ENCODE measurements around the gene CIB4.

Gene CIB4

DNA sequence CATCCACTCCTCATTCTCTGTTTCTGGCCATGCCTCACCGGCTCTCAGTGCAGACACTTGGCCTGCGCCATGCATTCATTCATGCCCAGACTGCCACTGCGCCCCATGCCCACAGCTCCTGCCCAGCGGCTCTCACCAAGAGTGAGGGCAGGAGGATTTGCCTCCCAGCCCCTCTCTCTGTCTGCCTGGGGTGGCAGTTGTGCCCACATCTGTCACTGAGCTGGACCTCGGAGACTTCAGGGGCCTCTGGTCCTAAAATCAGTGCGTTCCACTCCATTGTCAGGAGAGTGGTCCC, 75.1 kb downstream of the CIB4 start:
- H2AFZ ChIP-seq (ENCODE audit: low read length): no peak overlapping the region
- H3K9ac ChIP-seq (ENCODE audit: low read depth, low read length, poor library complexity): no peak overlapping the region
- H3K4me1 ChIP-seq (ENCODE audit: control insufficient read depth in 2 of 2, insufficient read depth in 1 of 2, low read depth in 1 of 2, low read length in 2 of 2): peaks cover 0 to 3% of the 10 kb centered on the region in 2 donors
- DNase-seq (ENCODE audit: low spot score): no peak
- no peak overlapping the region for H3K27ac ChIP-seq (replicated peaks; ENCODE audit: low read length)
- H2BK12ac ChIP-seq (ENCODE audit: low read length): no peak overlapping the region
- H3K4me2 ChIP-seq (ENCODE audit: insufficient read depth, low read length, poor library complexity, severe bottlenecking): no peak overlapping the region
- H2AK5ac ChIP-seq (ENCODE audit: low read depth, low read length): no peak overlapping the region
- no peak overlapping the region for H2BK120ac ChIP-seq (ENCODE audit: low read depth, low read length)
- H4K8ac ChIP-seq (ENCODE audit: low read depth, low read length): no peak overlapping the region
- H3K4me3 ChIP-seq (ENCODE audit: low read length in 2 of 2): no peak overlapping the region
- H2BK5ac ChIP-seq (ENCODE audit: low read length): no peak overlapping the region
- H4K91ac ChIP-seq (ENCODE audit: low read depth, low read length, poor library complexity): no peak overlapping the region
- no CpG with 5 or more reads among the region's 6 CpGs for WGBS, 2 donors (ENCODE audit: extremely low coverage in 2 of 2, insufficient read length in 2 of 2, insufficient replicate concordance in 1 of 2)
- H3K27me3 ChIP-seq (ENCODE audit: control insufficient read depth in 3 of 3, insufficient read depth in 3 of 3, low read depth in 1 of 3, low read length in 3 of 3): peaks cover 0 to 56% (median 0%) of the 10 kb centered on the region in 3 experiments
- no peak overlapping the region for H3K4ac ChIP-seq (ENCODE audit: low read length)
- no peak overlapping the region for H3K14ac ChIP-seq (ENCODE audit: low read length)
- no peak overlapping the region for H3K23ac ChIP-seq (ENCODE audit: low read depth, low read length, poor library complexity)
- no peaks in the 10 kb centered on the region for H3K36me3 ChIP-seq (replicated peaks in 1 of 2; ENCODE audit: control insufficient read depth in 2 of 2, insufficient read depth in 2 of 2, low read length in 2 of 2)
- H3K18ac ChIP-seq (ENCODE audit: low read length): peak overlapping the region; percentile 23
- H3K79me1 ChIP-seq (ENCODE audit: low read depth, low read length): no peaks in the 10 kb centered on the region
- H2BK15ac ChIP-seq (ENCODE audit: low read length): no peak overlapping the region
- no peaks in the 10 kb centered on the region for H3K9me3 ChIP-seq (replicated peaks in 1 of 2; ENCODE audit: control insufficient read depth in 2 of 2, insufficient read depth in 1 of 2, low read depth in 1 of 2, low read length in 2 of 2)

- Histone ChIP-seq H3K27ac (replicated peaks; ENCODE audit: low read length) (no peak overlapping the region), H2BK12ac (ENCODE audit: low read length) (no peak overlapping the region), H2AFZ (ENCODE audit: low read length) (no peak overlapping the region), H4K91ac (ENCODE audit: low read depth, low read length, poor library complexity) (no peak overlapping the region), H3K18ac (ENCODE audit: low read length) (no peak overlapping the region), H3K27me3 (ENCODE audit: control insufficient read depth in 3 of 3, insufficient read depth in 3 of 3, low read depth in 1 of 3, low read length in 3 of 3) (peaks cover 0 to 57% (median 0%) of the 10 kb centered on the region in 3 experiments), H3K4me2 (ENCODE audit: insufficient read depth, low read length, poor library complexity, severe bottlenecking) (no peak overlapping the region), H2AK5ac (ENCODE audit: low read depth, low read length) (no peak overlapping the region), H3K4ac (ENCODE audit: low read length) (no peak overlapping the region), H3K9me3 (replicated peaks in 1 of 2; ENCODE audit: control insufficient read depth in 2 of 2, insufficient read depth in 1 of 2, low read depth in 1 of 2, low read length in 2 of 2) (no peaks in the 10 kb centered on the region), H2BK5ac (ENCODE audit: low read length) (no peak overlapping the region), H2BK120ac (ENCODE audit: low read depth, low read length) (no peak overlapping the region), H4K8ac (ENCODE audit: low read depth, low read length) (no peak overlapping the region), H3K79me1 (ENCODE audit: low read depth, low read length) (no peaks in the 10 kb centered on the region), H2BK15ac (ENCODE audit: low read length) (no peak overlapping the region), H3K4me1 (ENCODE audit: control insufficient read depth in 2 of 2, insufficient read depth in 1 of 2, low read depth in 1 of 2, low read length in 2 of 2) (peaks cover under 1 to 5% of the 10 kb centered on the region in 2 donors), H3K9ac (ENCODE audit: low read depth, low read length, poor library complexity) (no peak overlapping the region), H3K14ac (ENCODE audit: low read length) (no peak overlapping the region), H3K36me3 (replicated peaks in 1 of 2; ENCODE audit: control insufficient read depth in 2 of 2, insufficient read depth in 2 of 2, low read length in 2 of 2) (no peaks in the 10 kb centered on the region), H3K4me3 (ENCODE audit: low read length in 2 of 2) (no peak overlapping the region), H3K23ac (ENCODE audit: low read depth, low read length, poor library complexity) (no peak overlapping the region)
- no CpG with 5 or more reads among the region's 3 CpGs for WGBS, 2 donors (ENCODE audit: extremely low coverage in 2 of 2, insufficient read length in 2 of 2, insufficient replicate concordance in 1 of 2)
- DNase-seq (ENCODE audit: low spot score): no peak
Observed at GRCh38 chr2:26564121-26564644, 77.0 kb downstream of the CIB4 start.

DNA sequence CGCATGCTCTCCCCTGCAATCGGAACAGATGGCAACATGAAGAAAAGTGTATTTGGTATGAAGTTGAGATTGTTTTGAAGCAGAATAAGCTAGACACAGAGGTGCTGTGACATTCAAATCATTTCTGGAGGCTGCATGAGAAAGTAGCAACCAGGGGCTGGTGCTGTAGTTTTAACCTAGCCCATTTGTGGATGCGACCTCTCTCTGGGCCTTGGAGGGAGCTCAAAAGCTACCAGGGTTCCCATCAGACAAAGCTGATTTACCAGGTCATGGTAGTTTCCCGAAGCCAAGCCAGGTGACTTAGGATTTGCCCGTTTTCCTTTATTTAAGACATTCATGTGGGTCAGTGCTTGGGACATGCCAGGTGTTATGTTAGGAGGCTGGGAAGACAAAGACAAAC, 77.5 kb downstream of the CIB4 start:
- Histone ChIP-seq H3K27me3 (ENCODE audit: control insufficient read depth in 3 of 3, insufficient read depth in 3 of 3, low read depth in 1 of 3, low read length in 3 of 3) (peaks cover 0 to 61% (median 0%) of the 10 kb centered on the region in 3 experiments), H4K8ac (ENCODE audit: low read depth, low read length) (no peak overlapping the region)

GRCh38 chr2:26562811-26563645, 78.1 kb downstream of the CIB4 start:
- H3K4me2 ChIP-seq (ENCODE audit: insufficient read depth, low read length, poor library complexity, severe bottlenecking): no peak overlapping the region
- H3K9ac ChIP-seq (ENCODE audit: low read depth, low read length, poor library complexity): no peak overlapping the region
- peaks cover 11 to 14% of the 10 kb centered on the region in 2 donors for H3K4me1 ChIP-seq (ENCODE audit: control insufficient read depth in 2 of 2, insufficient read depth in 1 of 2, low read depth in 1 of 2, low read length in 2 of 2)
- DNase-seq (ENCODE audit: low spot score): no peak
- H2AFZ ChIP-seq (ENCODE audit: low read length): no peak overlapping the region
- H3K4me3 ChIP-seq (ENCODE audit: low read length in 2 of 2): no peak overlapping the region
- H3K79me1 ChIP-seq (ENCODE audit: low read depth, low read length): no peaks in the 10 kb centered on the region
- no peak overlapping the region for H2BK120ac ChIP-seq (ENCODE audit: low read depth, low read length)
- no peak overlapping the region for H3K27ac ChIP-seq (replicated peaks; ENCODE audit: low read length)
- no peak overlapping the region for H4K8ac ChIP-seq (ENCODE audit: low read depth, low read length)
- H3K27me3 ChIP-seq (ENCODE audit: control insufficient read depth in 3 of 3, insufficient read depth in 3 of 3, low read depth in 1 of 3, low read length in 3 of 3): peaks cover 0 to 62% (median 0%) of the 10 kb centered on the region in 3 experiments
- no peaks in the 10 kb centered on the region for H3K36me3 ChIP-seq (replicated peaks in 1 of 2; ENCODE audit: control insufficient read depth in 2 of 2, insufficient read depth in 2 of 2, low read length in 2 of 2)
- peak overlapping the region; percentile 45 for H2BK15ac ChIP-seq (ENCODE audit: low read length)
- H3K9me3 ChIP-seq (replicated peaks in 1 of 2; ENCODE audit: control insufficient read depth in 2 of 2, insufficient read depth in 1 of 2, low read depth in 1 of 2, low read length in 2 of 2): no peaks in the 10 kb centered on the region
- H2BK5ac ChIP-seq (ENCODE audit: low read length): no peak overlapping the region
- H3K23ac ChIP-seq (ENCODE audit: low read depth, low read length, poor library complexity): no peak overlapping the region
- no peak overlapping the region for H4K91ac ChIP-seq (ENCODE audit: low read depth, low read length, poor library complexity)
- no peak overlapping the region for H2BK12ac ChIP-seq (ENCODE audit: low read length)
- WGBS, 2 donors (ENCODE audit: extremely low coverage in 2 of 2, insufficient read length in 2 of 2, insufficient replicate concordance in 1 of 2): no CpG with 5 or more reads among the region's 28 CpGs
- no peak overlapping the region for H2AK5ac ChIP-seq (ENCODE audit: low read depth, low read length)
- no peak overlapping the region for H3K14ac ChIP-seq (ENCODE audit: low read length)
- no peak overlapping the region for H3K18ac ChIP-seq (ENCODE audit: low read length)
- no peak overlapping the region for H3K4ac ChIP-seq (ENCODE audit: low read length)

More for the DNA sequence above, 77.5 kb downstream of the CIB4 start:
- no peak overlapping the region for H4K91ac ChIP-seq (ENCODE audit: low read depth, low read length, poor library complexity)
- H3K18ac ChIP-seq (ENCODE audit: low read length): no peak overlapping the region
- H3K27ac ChIP-seq (replicated peaks; ENCODE audit: low read length): no peak overlapping the region
- WGBS, 2 donors (ENCODE audit: extremely low coverage in 2 of 2, insufficient read length in 2 of 2, insufficient replicate concordance in 1 of 2): no CpG with 5 or more reads among the region's 5 CpGs
- no peak for DNase-seq (ENCODE audit: low spot score)
- H3K23ac ChIP-seq (ENCODE audit: low read depth, low read length, poor library complexity): no peak overlapping the region
- H2BK5ac ChIP-seq (ENCODE audit: low read length): no peak overlapping the region
- H3K9ac ChIP-seq (ENCODE audit: low read depth, low read length, poor library complexity): no peak overlapping the region
- H3K9me3 ChIP-seq (replicated peaks in 1 of 2; ENCODE audit: control insufficient read depth in 2 of 2, insufficient read depth in 1 of 2, low read depth in 1 of 2, low read length in 2 of 2): no peaks in the 10 kb centered on the region
- no peak overlapping the region for H3K4ac ChIP-seq (ENCODE audit: low read length)
- H2AK5ac ChIP-seq (ENCODE audit: low read depth, low read length): no peak overlapping the region
- H2BK15ac ChIP-seq (ENCODE audit: low read length): no peak overlapping the region
- no peak overlapping the region for H2AFZ ChIP-seq (ENCODE audit: low read length)
- H3K79me1 ChIP-seq (ENCODE audit: low read depth, low read length): no peaks in the 10 kb centered on the region
- H3K4me1 ChIP-seq (ENCODE audit: control insufficient read depth in 2 of 2, insufficient read depth in 1 of 2, low read depth in 1 of 2, low read length in 2 of 2): peaks cover 5 to 9% of the 10 kb centered on the region in 2 donors
- no peak overlapping the region for H3K4me2 ChIP-seq (ENCODE audit: insufficient read depth, low read length, poor library complexity, severe bottlenecking)
- no peaks in the 10 kb centered on the region for H3K36me3 ChIP-seq (replicated peaks in 1 of 2; ENCODE audit: control insufficient read depth in 2 of 2, insufficient read depth in 2 of 2, low read length in 2 of 2)
- no peak overlapping the region for H3K4me3 ChIP-seq (ENCODE audit: low read length in 2 of 2)
- H3K14ac ChIP-seq (ENCODE audit: low read length): no peak overlapping the region
- no peak overlapping the region for H2BK12ac ChIP-seq (ENCODE audit: low read length)
- no peak overlapping the region for H2BK120ac ChIP-seq (ENCODE audit: low read depth, low read length)

Data from neuronal stem cell (in vitro differentiated cells).